Testis (tissue), 2 donors: ENCODE data around the gene PIBF1.
"Not testable (repeated sequence)": the region's sequence is repeated elsewhere in the genome, so short reads cannot be mapped to it uniquely, and the experiment has no call there.

Source experiments
- POLR2A ChIP-seq: fragments of 450-650 bp; IDR thresholded peaks from one replicate; pipeline ENCODE4 v1.6.1; 2017; ENCODE audit warnings: antibody characterized with exemption, mild to moderate bottlenecking, moderate library complexity
- TF ChIP-seq, protein P1 (sequence below), 3 experiments: fragments of 450-650 bp in 2 of 3; fragments of 200-600 bp in 1 of 3; sonication (generic) in 1 of 3; IDR thresholded peaks; one replicate each; pipeline ENCODE4 v1.5.1; 2016 to 2019; ENCODE audit warnings: antibody characterized with exemption in 3 of 3, mild to moderate bottlenecking in 2 of 3, moderate library complexity in 1 of 3

DNA sequence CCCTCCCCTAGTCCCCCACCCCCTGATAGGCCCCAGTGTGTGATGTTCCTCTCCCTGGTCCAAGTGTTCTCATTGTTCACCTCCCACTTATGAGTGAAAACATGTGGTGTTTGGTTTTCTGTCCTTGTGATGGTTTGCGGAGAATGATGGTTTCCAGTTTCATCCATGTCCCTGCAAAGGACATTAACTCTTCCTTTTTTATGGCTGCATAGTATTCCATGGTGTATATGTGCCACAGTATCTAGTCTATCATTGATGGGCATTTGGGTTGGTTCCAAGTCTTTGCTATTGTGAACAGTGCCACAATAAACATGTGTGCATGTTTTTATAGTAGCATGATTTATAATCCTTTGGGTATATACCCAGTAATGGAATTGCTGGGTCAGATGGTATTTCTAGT, 24.6 kb downstream of the PIBF1 start:
- TF ChIP-seq, protein P1, sequence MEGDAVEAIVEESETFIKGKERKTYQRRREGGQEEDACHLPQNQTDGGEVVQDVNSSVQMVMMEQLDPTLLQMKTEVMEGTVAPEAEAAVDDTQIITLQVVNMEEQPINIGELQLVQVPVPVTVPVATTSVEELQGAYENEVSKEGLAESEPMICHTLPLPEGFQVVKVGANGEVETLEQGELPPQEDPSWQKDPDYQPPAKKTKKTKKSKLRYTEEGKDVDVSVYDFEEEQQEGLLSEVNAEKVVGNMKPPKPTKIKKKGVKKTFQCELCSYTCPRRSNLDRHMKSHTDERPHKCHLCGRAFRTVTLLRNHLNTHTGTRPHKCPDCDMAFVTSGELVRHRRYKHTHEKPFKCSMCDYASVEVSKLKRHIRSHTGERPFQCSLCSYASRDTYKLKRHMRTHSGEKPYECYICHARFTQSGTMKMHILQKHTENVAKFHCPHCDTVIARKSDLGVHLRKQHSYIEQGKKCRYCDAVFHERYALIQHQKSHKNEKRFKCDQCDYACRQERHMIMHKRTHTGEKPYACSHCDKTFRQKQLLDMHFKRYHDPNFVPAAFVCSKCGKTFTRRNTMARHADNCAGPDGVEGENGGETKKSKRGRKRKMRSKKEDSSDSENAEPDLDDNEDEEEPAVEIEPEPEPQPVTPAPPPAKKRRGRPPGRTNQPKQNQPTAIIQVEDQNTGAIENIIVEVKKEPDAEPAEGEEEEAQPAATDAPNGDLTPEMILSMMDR (IDR thresholded peaks at IDR 0.05), result not testable (repeated sequence)
- TF ChIP-seq POLR2A, result not testable (repeated sequence)
